Osteocyte (in vitro differentiated cells): Measurements from ENCODE around the gene ERP44. TPM values are rescaled to one million over a fixed set of nuclear protein-coding genes. Genes with fewer than 3 reads are reported as not detected.

Experiments used
- DNase-seq: peaks from one replicate; pipeline ENCODE4 v3.0.0; 2021; ENCODE audit warnings: mixed read lengths; ENCODE audit not compliant: unreplicated experiment; ENCODE audit errors: extremely low spot score
- H3K27ac Mint-ChIP-seq: one replicate; pipeline ENCODE4 v1.8.0; 2021; ENCODE audit warnings: mild to moderate bottlenecking, mixed read lengths; ENCODE audit not compliant: unreplicated experiment
- H3K27me3 Mint-ChIP-seq: one replicate; pipeline ENCODE4 v1.8.0; 2021; ENCODE audit warnings: mixed read lengths; ENCODE audit not compliant: unreplicated experiment
- H3K36me3 Mint-ChIP-seq: one replicate; pipeline ENCODE4 v1.8.0; 2021; ENCODE audit warnings: mixed read lengths; ENCODE audit not compliant: unreplicated experiment
- H3K4me1 Mint-ChIP-seq: one replicate; pipeline ENCODE4 v1.8.0; 2021; ENCODE audit warnings: mixed read lengths; ENCODE audit not compliant: unreplicated experiment
- H3K4me3 Mint-ChIP-seq: one replicate; pipeline ENCODE4 v1.8.0; 2021; ENCODE audit warnings: mild to moderate bottlenecking, moderate library complexity, mixed read lengths; ENCODE audit not compliant: unreplicated experiment
- H3K9me3 Mint-ChIP-seq: one replicate; pipeline ENCODE4 v1.8.0; 2021; ENCODE audit warnings: mixed read lengths; ENCODE audit not compliant: unreplicated experiment
- CTCF ChIP-seq: fragments of 200-600 bp; sonication (generic); IDR thresholded peaks from 2 replicates; pipeline ENCODE4 v1.5.0; 2021; ENCODE audit warnings: antibody characterized with exemption, mild to moderate bottlenecking, moderate library complexity
- total RNA-seq: library from RNA; stranded (reverse); gene quantifications from 2 replicates; pipeline ENCODE4 v1.2.1, GENCODE V29; 2021

The ERP44 gene
- total RNA-seq, 1 donor from 2014 or later, result 24.7 TPM

- TF ChIP-seq CTCF, result no peak
- H3K36me3 Mint-ChIP-seq, result peaks cover 23% of the 10 kb centered on the region
- no peaks in the 10 kb centered on the region for H3K27me3 Mint-ChIP-seq
- no peak overlapping the region for H3K4me3 Mint-ChIP-seq
- H3K9me3 Mint-ChIP-seq, result no peaks in the 10 kb centered on the region
- no peak overlapping the region for H3K27ac Mint-ChIP-seq
- DNase-seq, result no peak
- peaks cover under 1% of the 10 kb centered on the region for H3K4me1 Mint-ChIP-seq
Observed at GRCh38 chr9:100134731-100135130, 35.9 kb upstream of the ERP44 start.

- no peaks in the 10 kb centered on the region for H3K9me3 Mint-ChIP-seq
- no peak overlapping the region for H3K4me3 Mint-ChIP-seq
- H3K27me3 Mint-ChIP-seq, result no peaks in the 10 kb centered on the region
- no peak overlapping the region for H3K27ac Mint-ChIP-seq
- DNase-seq, result no peak
- H3K36me3 Mint-ChIP-seq, result peaks cover 27% of the 10 kb centered on the region
- peaks cover 3% of the 10 kb centered on the region for H3K4me1 Mint-ChIP-seq
- no peak for TF ChIP-seq CTCF
Observed at GRCh38 chr9:100131875-100132430, 33.2 kb upstream of the ERP44 start.

- Mint-ChIP-seq H3K36me3 (peaks cover 27% of the 10 kb centered on the region), H3K27me3 (no peaks in the 10 kb centered on the region), H3K9me3 (no peaks in the 10 kb centered on the region), H3K4me1 (peaks cover 3% of the 10 kb centered on the region), H3K27ac (no peak overlapping the region), H3K4me3 (no peak overlapping the region)
- TF ChIP-seq CTCF, result no peak
- DNase-seq, result no peak
Observed at GRCh38 chr9:100131216-100131615, 32.4 kb upstream of the ERP44 start.

- DNase-seq, result no peak
- peaks cover 30% of the 10 kb centered on the region for H3K36me3 Mint-ChIP-seq
- H3K4me1 Mint-ChIP-seq, result peaks cover 5% of the 10 kb centered on the region
- no peak overlapping the region for H3K27ac Mint-ChIP-seq
- no peak for TF ChIP-seq CTCF
- no peaks in the 10 kb centered on the region for H3K27me3 Mint-ChIP-seq
- no peak overlapping the region for H3K4me3 Mint-ChIP-seq
- H3K9me3 Mint-ChIP-seq, result no peaks in the 10 kb centered on the region
Observed at GRCh38 chr9:100129772-100130171, 31.0 kb upstream of the ERP44 start.

GRCh38 chr9:100126423-100126822 is 27.6 kb upstream of the ERP44 start:
- no peak for TF ChIP-seq CTCF
- DNase-seq, result no peak
- H3K4me3 Mint-ChIP-seq, result no peak overlapping the region
- no peaks in the 10 kb centered on the region for H3K27me3 Mint-ChIP-seq
- H3K9me3 Mint-ChIP-seq, result no peaks in the 10 kb centered on the region
- peaks cover 11% of the 10 kb centered on the region for H3K36me3 Mint-ChIP-seq
- no peak overlapping the region for H3K27ac Mint-ChIP-seq
- peaks cover 10% of the 10 kb centered on the region for H3K4me1 Mint-ChIP-seq
